Caco-2 (cell line): ENCODE results near the gene ZBTB1. TPM values are rescaled to one million over a fixed set of nuclear protein-coding genes. Genes with fewer than 3 reads are reported as not detected.
A peak's percentile ranks its signal among the peaks of the same experiment; 100 is the strongest.

Experiments
- BruUV-seq: library from RNA; stranded (reverse); fragments of 400-500 nt; replicated peaks from 2 replicates; lab custom pipeline; 2021; lab: Mats Ljungman, UMichigan
- CTCF ChIA-PET: fragments of 300-600 bp; sonication (Branson Sonifier 250); formaldehyde crosslinking; loops from one replicate; lab custom pipeline; 2022; ENCODE audit warnings: antibody characterized with exemption; lab: Charles Lee
- POLR2A ChIA-PET: fragments of 300-600 bp; sonication (Branson Sonifier 250); formaldehyde crosslinking; loops from one replicate; lab custom pipeline; 2022; ENCODE audit warnings: antibody characterized with exemption; lab: Charles Lee
- DNase-seq, 2 experiments: peaks; one replicate each; pipeline versions ENCODE4 v3.0.0 to v3.0.0-alpha.2; 2020 to 2022
- H3K27me3 ChIP-seq: replicated peaks from 2 replicates; pipeline ENCODE4 v1.6.0; 2011; ENCODE audit warnings: low read length; ENCODE audit not compliant: control insufficient read depth, insufficient read depth
- H3K36me3 ChIP-seq: 2 replicates; pipeline ENCODE4 v1.5.1; 2011; ENCODE audit warnings: low read length; ENCODE audit not compliant: control insufficient read depth, insufficient read depth
- H3K4me1 ChIP-seq: fragments of 250-450 bp; sonication (Bioruptor Pico); 2 replicates; pipeline ENCODE4 v1.5.1; 2020; ENCODE audit warnings: mild to moderate bottlenecking
- H3K4me3 ChIP-seq: 2 replicates; pipeline ENCODE4 v1.5.1; 2011; ENCODE audit warnings: low read depth, mild to moderate bottlenecking, control low read depth, low read length
- H3K9me3 ChIP-seq: fragments of 250-450 bp; sonication (Bioruptor Pico); 2 replicates; pipeline ENCODE4 v1.5.1; 2020; ENCODE audit warnings: mild to moderate bottlenecking, moderate library complexity
- H3K27ac Mint-ChIP-seq: one replicate; pipeline ENCODE4 v1.8.0; 2022; ENCODE audit warnings: mixed read lengths; ENCODE audit not compliant: unreplicated experiment
- H3K27me3 Mint-ChIP-seq: one replicate; pipeline ENCODE4 v1.8.0; 2022; ENCODE audit warnings: mixed read lengths; ENCODE audit not compliant: insufficient read depth, unreplicated experiment
- H3K36me3 Mint-ChIP-seq: one replicate; pipeline ENCODE4 v1.8.0; 2022; ENCODE audit warnings: mild to moderate bottlenecking, mixed read lengths; ENCODE audit not compliant: insufficient read depth, unreplicated experiment
- H3K4me1 Mint-ChIP-seq: one replicate; pipeline ENCODE4 v1.8.0; 2022; ENCODE audit warnings: low read depth, mixed read lengths; ENCODE audit not compliant: unreplicated experiment
- H3K4me3 Mint-ChIP-seq: one replicate; pipeline ENCODE4 v1.8.0; 2022; ENCODE audit warnings: mild to moderate bottlenecking, moderate library complexity, mixed read lengths; ENCODE audit not compliant: unreplicated experiment
- H3K9me3 Mint-ChIP-seq: one replicate; pipeline ENCODE4 v1.8.0; 2022; ENCODE audit warnings: mixed read lengths; ENCODE audit not compliant: unreplicated experiment
- intact Hi-C: fragments of 100-400 bp; cut with micrococcal nuclease; formaldehyde crosslinking; loops from one replicate; pipeline ENCODE4 v1.10.0; 2022; ENCODE audit not compliant: unreplicated experiment
- total RNA-seq: library from RNA; stranded (reverse); gene quantifications from 2 replicates; pipeline ENCODE4 v1.2.3, GENCODE V29; 2022
- TF ChIP-seq, protein P1 (sequence below), 2 experiments: fragments of 200-600 bp in 1 of 2; IDR thresholded peaks; 1 replicate in 1 of 2; 2 replicates in 1 of 2; pipeline versions ENCODE4 v1.5.1 to v1.8.0; 2011 to 2022; ENCODE audit warnings: antibody characterized with exemption in 1 of 2, control low read depth in 1 of 2, inconsistent platforms in 1 of 2, low read depth in 1 of 2, low read length in 1 of 2, mild to moderate bottlenecking in 1 of 2, moderate library complexity in 1 of 2; ENCODE audit not compliant: insufficient read depth in 1 of 2, severe bottlenecking in 1 of 2, unreplicated experiment in 1 of 2

The ZBTB1 gene
- total RNA-seq, 1 experiment from 2014 or later, result 34.3 TPM

DNA sequence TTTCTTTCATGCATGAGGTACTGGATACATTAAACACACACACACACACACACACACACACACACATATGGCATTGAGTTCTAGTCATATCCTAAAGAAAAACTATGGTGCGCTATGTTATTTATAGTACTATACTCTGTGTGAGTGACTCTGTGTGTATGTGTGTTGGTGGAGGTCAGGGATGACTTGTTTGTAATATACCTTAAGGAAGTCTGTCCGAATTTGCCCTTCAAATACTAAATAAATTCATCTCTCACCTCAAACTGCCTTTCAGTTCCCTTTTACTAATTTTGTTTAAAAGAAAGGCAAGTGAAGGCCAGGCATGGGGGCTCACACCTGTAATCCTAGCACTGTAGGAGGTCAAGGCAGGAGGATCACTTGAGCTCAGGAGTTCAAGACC is 41.4 kb upstream of the ZBTB1 start:
- Mint-ChIP-seq H3K4me3 (no peak overlapping the region), H3K4me1 (peaks cover 7% of the 10 kb centered on the region), H3K27ac (no peak overlapping the region), H3K9me3 (no peaks in the 10 kb centered on the region), H3K36me3 (peaks cover 50% of the 10 kb centered on the region), H3K27me3 (no peaks in the 10 kb centered on the region)
- H3K36me3 ChIP-seq, result no peaks in the 10 kb centered on the region
- no peaks in the 10 kb centered on the region for H3K27me3 ChIP-seq
- intact Hi-C loops, result no loop called here
- no peak for DNase-seq
- H3K9me3 ChIP-seq, result no peaks in the 10 kb centered on the region
- ChIA-PET CTCF (interaction anchor here (0.6 to 1.8 kb wide), 3 partner anchors 22 to 119 kb away, joined by 3 to 6 read pairs (median 3); no protein-coding TSS in a partner anchor), POLR2A (interaction anchor here (0.6 to 1.0 kb wide), 2 partner anchors 40 to 75 kb away, joined by 4 to 5 read pairs; no protein-coding TSS in a partner anchor)
- no TSS peak for BruUV-seq
- peaks cover 24% of the 10 kb centered on the region for H3K4me1 ChIP-seq
- TF ChIP-seq, protein P1, sequence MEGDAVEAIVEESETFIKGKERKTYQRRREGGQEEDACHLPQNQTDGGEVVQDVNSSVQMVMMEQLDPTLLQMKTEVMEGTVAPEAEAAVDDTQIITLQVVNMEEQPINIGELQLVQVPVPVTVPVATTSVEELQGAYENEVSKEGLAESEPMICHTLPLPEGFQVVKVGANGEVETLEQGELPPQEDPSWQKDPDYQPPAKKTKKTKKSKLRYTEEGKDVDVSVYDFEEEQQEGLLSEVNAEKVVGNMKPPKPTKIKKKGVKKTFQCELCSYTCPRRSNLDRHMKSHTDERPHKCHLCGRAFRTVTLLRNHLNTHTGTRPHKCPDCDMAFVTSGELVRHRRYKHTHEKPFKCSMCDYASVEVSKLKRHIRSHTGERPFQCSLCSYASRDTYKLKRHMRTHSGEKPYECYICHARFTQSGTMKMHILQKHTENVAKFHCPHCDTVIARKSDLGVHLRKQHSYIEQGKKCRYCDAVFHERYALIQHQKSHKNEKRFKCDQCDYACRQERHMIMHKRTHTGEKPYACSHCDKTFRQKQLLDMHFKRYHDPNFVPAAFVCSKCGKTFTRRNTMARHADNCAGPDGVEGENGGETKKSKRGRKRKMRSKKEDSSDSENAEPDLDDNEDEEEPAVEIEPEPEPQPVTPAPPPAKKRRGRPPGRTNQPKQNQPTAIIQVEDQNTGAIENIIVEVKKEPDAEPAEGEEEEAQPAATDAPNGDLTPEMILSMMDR (IDR thresholded peaks at IDR 0.05; ENCODE audit: insufficient read depth in 1 of 2, low read depth in 1 of 2, low read length in 1 of 2, severe bottlenecking in 1 of 2, unreplicated experiment in 1 of 2), result no peak
- no peak overlapping the region for H3K4me3 ChIP-seq

DNA sequence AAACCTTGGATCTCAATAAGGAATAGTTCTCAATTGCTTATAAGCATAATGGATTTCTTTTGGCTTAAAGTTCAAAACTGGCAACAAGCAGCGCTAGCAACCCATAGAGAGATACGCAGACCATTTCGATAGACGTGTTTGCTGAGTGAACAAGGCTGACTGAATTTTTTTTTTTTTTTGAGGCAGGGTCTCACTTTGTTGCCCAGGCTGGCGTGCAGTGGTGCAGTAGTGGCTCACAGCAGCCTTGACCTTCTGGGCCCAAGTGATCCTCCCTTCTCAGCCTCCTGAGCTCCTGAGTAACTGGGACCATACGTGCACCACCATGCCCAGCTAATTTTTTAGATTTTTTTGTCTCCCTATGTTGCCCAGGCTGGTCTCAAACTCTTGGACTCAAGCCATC is 40.7 kb upstream of the ZBTB1 start:
- Histone ChIP-seq H3K36me3 (no peaks in the 10 kb centered on the region), H3K4me1 (peaks cover 30% of the 10 kb centered on the region), H3K9me3 (no peaks in the 10 kb centered on the region), H3K4me3 (no peak overlapping the region), H3K27me3 (no peaks in the 10 kb centered on the region)
- intact Hi-C loops, result loop anchor here (2.0 kb wide), 1 partner anchor 25 kb away; no protein-coding TSS in a partner anchor
- Mint-ChIP-seq H3K27ac (peak overlapping the region; percentile 65), H3K9me3 (no peaks in the 10 kb centered on the region), H3K4me3 (no peak overlapping the region), H3K27me3 (no peaks in the 10 kb centered on the region), H3K36me3 (peaks cover 50% of the 10 kb centered on the region), H3K4me1 (peaks cover 10% of the 10 kb centered on the region)
- DNase-seq, result no peak
- no TSS peak for BruUV-seq
- CTCF ChIA-PET, result interaction anchor here (1.4 to 1.8 kb wide), 2 partner anchors 34 to 428 kb away, joined by 3 to 6 read pairs; no protein-coding TSS in a partner anchor
- TF ChIP-seq, protein P1 (IDR thresholded peaks at IDR 0.05; ENCODE audit: insufficient read depth in 1 of 2, low read depth in 1 of 2, low read length in 1 of 2, severe bottlenecking in 1 of 2, unreplicated experiment in 1 of 2), result no peak
- POLR2A ChIA-PET, result no interaction called here

DNA sequence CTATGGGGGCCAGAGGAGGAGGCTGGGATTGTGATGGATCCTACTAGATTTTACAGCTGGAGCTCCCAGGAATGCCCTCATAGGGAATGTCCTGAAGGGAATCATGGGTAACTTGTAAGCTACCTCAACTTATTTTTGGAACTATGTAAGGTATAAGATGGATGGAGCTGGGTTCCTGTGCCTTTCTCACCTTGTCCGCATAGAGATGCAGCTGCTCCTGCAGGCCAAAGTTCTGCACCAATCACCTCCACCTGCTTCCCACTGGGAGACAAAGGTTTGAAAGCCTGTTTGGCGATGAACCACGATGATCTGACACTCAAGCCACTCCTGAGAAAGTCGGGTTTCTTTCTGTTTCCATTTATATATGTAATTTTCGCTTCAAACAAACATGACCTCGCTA is 39.9 kb upstream of the ZBTB1 start:
- peak; percentile 44 to 46 for DNase-seq
- peaks cover 42% of the 10 kb centered on the region for H3K36me3 Mint-ChIP-seq
- POLR2A ChIA-PET, result interaction anchor here (0.6 kb wide), 1 partner anchor 18 kb away, joined by 3 read pairs; no protein-coding TSS in a partner anchor

More for the DNA sequence above, 39.9 kb upstream of the ZBTB1 start:
- Mint-ChIP-seq H3K4me3 (peak overlapping the region; percentile 96), H3K27me3 (no peaks in the 10 kb centered on the region), H3K4me1 (peaks cover 10% of the 10 kb centered on the region), H3K9me3 (no peaks in the 10 kb centered on the region), H3K27ac (peak overlapping the region; percentile 65)
- CTCF ChIA-PET, result interaction anchor here (1.4 to 1.8 kb wide), 2 partner anchors 35 to 427 kb away, joined by 3 to 6 read pairs; no protein-coding TSS in a partner anchor
- H3K9me3 ChIP-seq, result no peaks in the 10 kb centered on the region
- peaks cover 30% of the 10 kb centered on the region for H3K4me1 ChIP-seq
- H3K4me3 ChIP-seq, result peak overlapping the region; percentile 70
- intact Hi-C loops, result loop anchor here (1.0 to 5.0 kb wide), 3 partner anchors 26 to 127 kb away; partner anchors contain the start of gene ZBTB25
- BruUV-seq, result TSS peak; percentile 74
- TF ChIP-seq, protein P1 (IDR thresholded peaks at IDR 0.05; ENCODE audit: insufficient read depth in 1 of 2, low read depth in 1 of 2, low read length in 1 of 2, severe bottlenecking in 1 of 2, unreplicated experiment in 1 of 2), result no peak
- no peaks in the 10 kb centered on the region for H3K36me3 ChIP-seq
- no peaks in the 10 kb centered on the region for H3K27me3 ChIP-seq
